IMR-90 (cell line): Measurements from ENCODE around the gene TTC3.

Source experiments
- BHLHE40 ChIP-seq: fragments of 150-350 bp; IDR thresholded peaks from 2 replicates; pipeline ENCODE4 v1.6.1; 2016; ENCODE audit warnings: mild to moderate bottlenecking, low read depth, low read length
- CEBPB ChIP-seq: IDR thresholded peaks from 2 replicates; pipeline ENCODE4 v1.6.1; 2012; ENCODE audit warnings: low read depth, low read length, improper control_type of control experiment
- FOS ChIP-seq: fragments of 150-350 bp; IDR thresholded peaks from 2 replicates; pipeline ENCODE4 v1.6.1; 2016; ENCODE audit warnings: low read depth, low read length
- MAFK ChIP-seq: IDR thresholded peaks from 2 replicates; pipeline ENCODE4 v1.6.1; 2012; ENCODE audit warnings: low read depth, low read length, improper control_type of control experiment
- MAZ ChIP-seq: IDR thresholded peaks from 2 replicates; pipeline ENCODE4 v1.6.1; 2012; ENCODE audit warnings: low read depth, mild to moderate bottlenecking, low read length, improper control_type of control experiment, moderate library complexity, borderline replicate concordance
- NFE2L2 ChIP-seq: fragments of 150-350 bp; IDR thresholded peaks from 2 replicates; pipeline ENCODE4 v1.6.1; 2016; ENCODE audit warnings: low read depth, mild to moderate bottlenecking, low read length
- POLR2A ChIP-seq: IDR thresholded peaks from 2 replicates; pipeline ENCODE4 v1.6.1; 2012; ENCODE audit warnings: mild to moderate bottlenecking, low read depth, low read length
- RAD21 ChIP-seq: IDR thresholded peaks from 2 replicates; pipeline ENCODE4 v1.6.1; 2012; ENCODE audit warnings: low read length, improper control_type of control experiment
- RCOR1 ChIP-seq: IDR thresholded peaks from 2 replicates; pipeline ENCODE4 v1.6.1; 2012; ENCODE audit warnings: mild to moderate bottlenecking, low read length, improper control_type of control experiment; ENCODE audit not compliant: insufficient replicate concordance
- RFX5 ChIP-seq: IDR thresholded peaks from 2 replicates; pipeline ENCODE4 v1.8.0; 2012; ENCODE audit warnings: low read depth, mild to moderate bottlenecking, low read length, moderate library complexity
- SMC3 ChIP-seq: fragments of 150-350 bp; IDR thresholded peaks from 2 replicates; pipeline ENCODE4 v1.6.1; 2016; ENCODE audit warnings: low read depth, mild to moderate bottlenecking, antibody characterized with exemption, low read length, moderate library complexity
- TF ChIP-seq, protein P1 (sequence below): conservative IDR thresholded peaks from 2 replicates; pipeline ENCODE4 v1.5.1; 2012; ENCODE audit warnings: mild to moderate bottlenecking, low read depth, low read length, improper control_type of control experiment
- TF ChIP-seq, protein P2 (sequence below): fragments of 150-350 bp; IDR thresholded peaks from 2 replicates; pipeline ENCODE4 v1.6.1; 2016; ENCODE audit warnings: low read depth, mild to moderate bottlenecking, low read length, moderate library complexity, borderline replicate concordance
- TF ChIP-seq, protein P3 (sequence below): fragments of 150-350 bp; IDR thresholded peaks from 2 replicates; pipeline ENCODE4 v1.6.1; 2017; ENCODE audit warnings: mild to moderate bottlenecking, antibody characterized with exemption, low read length, low read depth

- TF ChIP-seq, protein P1, sequence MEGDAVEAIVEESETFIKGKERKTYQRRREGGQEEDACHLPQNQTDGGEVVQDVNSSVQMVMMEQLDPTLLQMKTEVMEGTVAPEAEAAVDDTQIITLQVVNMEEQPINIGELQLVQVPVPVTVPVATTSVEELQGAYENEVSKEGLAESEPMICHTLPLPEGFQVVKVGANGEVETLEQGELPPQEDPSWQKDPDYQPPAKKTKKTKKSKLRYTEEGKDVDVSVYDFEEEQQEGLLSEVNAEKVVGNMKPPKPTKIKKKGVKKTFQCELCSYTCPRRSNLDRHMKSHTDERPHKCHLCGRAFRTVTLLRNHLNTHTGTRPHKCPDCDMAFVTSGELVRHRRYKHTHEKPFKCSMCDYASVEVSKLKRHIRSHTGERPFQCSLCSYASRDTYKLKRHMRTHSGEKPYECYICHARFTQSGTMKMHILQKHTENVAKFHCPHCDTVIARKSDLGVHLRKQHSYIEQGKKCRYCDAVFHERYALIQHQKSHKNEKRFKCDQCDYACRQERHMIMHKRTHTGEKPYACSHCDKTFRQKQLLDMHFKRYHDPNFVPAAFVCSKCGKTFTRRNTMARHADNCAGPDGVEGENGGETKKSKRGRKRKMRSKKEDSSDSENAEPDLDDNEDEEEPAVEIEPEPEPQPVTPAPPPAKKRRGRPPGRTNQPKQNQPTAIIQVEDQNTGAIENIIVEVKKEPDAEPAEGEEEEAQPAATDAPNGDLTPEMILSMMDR, result no peak
- TF ChIP-seq MAFK, result no peak
- no peak for TF ChIP-seq CEBPB
- no peak for TF ChIP-seq POLR2A
- no peak for TF ChIP-seq MAZ
- no peak for TF ChIP-seq NFE2L2
- no peak for TF ChIP-seq BHLHE40
- TF ChIP-seq RAD21, result no peak
- TF ChIP-seq, protein P2, sequence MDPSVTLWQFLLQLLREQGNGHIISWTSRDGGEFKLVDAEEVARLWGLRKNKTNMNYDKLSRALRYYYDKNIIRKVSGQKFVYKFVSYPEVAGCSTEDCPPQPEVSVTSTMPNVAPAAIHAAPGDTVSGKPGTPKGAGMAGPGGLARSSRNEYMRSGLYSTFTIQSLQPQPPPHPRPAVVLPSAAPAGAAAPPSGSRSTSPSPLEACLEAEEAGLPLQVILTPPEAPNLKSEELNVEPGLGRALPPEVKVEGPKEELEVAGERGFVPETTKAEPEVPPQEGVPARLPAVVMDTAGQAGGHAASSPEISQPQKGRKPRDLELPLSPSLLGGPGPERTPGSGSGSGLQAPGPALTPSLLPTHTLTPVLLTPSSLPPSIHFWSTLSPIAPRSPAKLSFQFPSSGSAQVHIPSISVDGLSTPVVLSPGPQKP, result no peak
- TF ChIP-seq, protein P3, sequence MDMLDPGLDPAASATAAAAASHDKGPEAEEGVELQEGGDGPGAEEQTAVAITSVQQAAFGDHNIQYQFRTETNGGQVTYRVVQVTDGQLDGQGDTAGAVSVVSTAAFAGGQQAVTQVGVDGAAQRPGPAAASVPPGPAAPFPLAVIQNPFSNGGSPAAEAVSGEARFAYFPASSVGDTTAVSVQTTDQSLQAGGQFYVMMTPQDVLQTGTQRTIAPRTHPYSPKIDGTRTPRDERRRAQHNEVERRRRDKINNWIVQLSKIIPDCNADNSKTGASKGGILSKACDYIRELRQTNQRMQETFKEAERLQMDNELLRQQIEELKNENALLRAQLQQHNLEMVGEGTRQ, result no peak
- TF ChIP-seq RFX5, result no peak
- TF ChIP-seq RCOR1, result no peak
- no peak for TF ChIP-seq FOS
- TF ChIP-seq SMC3, result no peak
These were observed 127.8 kb downstream of the TTC3 start for GRCh38 chr21:37200641-37201480.
